Measurements from ENCODE around the gene NEURL1B. TPM values are rescaled to one million over a fixed set of nuclear protein-coding genes. Genes with fewer than 3 reads are reported as not detected.
A peak's percentile ranks its signal among the peaks of the same experiment; 100 is the strongest.

Gene NEURL1B
- total RNA-seq, 2 donors from 2014 or later: 9.9 to 12.2 TPM

DNA sequence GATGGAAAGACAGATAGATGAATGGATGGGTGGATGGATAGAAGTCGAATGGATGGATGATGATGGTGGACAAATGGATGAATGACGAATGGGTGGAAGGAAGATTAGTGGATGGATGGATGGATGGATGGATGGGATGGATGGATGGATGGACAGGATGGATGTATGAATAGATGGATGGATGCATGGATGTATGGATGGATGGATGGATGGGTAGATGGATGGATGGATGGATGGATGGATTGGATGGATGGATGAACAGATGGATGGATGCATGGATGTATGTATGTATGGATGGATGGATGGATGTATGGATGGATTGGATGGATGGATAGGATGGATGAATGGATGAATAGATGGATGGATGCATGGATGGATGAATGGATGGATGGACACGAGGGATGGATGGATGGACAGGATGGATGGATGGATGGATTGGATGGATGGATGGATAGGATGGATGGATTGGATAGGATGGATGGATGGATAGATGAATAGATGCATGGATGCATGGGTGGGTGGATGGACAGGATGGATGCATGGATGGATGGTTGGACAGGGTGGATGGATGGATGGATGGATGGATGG lies 77.6 kb downstream of the NEURL1B start:
- no peak for ATAC-seq
- no peaks in the 10 kb centered on the region for H3K9me3 ChIP-seq
- no peak overlapping the region for H3K27ac ChIP-seq
- intact Hi-C loops (cut with DNase I): loop anchor here (5.0 to 10.0 kb wide), 2 partner anchors 46 to 214 kb away; no protein-coding TSS in a partner anchor
- WGBS, 2 donors: 56 to 70% methylated on average over 3 of the region's 3 CpGs
- no peak for TF ChIP-seq POLR2A (IDR thresholded peaks at IDR 0.05)
- TF ChIP-seq, protein P1, sequence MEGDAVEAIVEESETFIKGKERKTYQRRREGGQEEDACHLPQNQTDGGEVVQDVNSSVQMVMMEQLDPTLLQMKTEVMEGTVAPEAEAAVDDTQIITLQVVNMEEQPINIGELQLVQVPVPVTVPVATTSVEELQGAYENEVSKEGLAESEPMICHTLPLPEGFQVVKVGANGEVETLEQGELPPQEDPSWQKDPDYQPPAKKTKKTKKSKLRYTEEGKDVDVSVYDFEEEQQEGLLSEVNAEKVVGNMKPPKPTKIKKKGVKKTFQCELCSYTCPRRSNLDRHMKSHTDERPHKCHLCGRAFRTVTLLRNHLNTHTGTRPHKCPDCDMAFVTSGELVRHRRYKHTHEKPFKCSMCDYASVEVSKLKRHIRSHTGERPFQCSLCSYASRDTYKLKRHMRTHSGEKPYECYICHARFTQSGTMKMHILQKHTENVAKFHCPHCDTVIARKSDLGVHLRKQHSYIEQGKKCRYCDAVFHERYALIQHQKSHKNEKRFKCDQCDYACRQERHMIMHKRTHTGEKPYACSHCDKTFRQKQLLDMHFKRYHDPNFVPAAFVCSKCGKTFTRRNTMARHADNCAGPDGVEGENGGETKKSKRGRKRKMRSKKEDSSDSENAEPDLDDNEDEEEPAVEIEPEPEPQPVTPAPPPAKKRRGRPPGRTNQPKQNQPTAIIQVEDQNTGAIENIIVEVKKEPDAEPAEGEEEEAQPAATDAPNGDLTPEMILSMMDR (IDR thresholded peaks at IDR 0.05): no peak
- no peak for DNase-seq
- no peaks in the 10 kb centered on the region for H3K36me3 ChIP-seq (replicated peaks in 1 of 2; ENCODE audit: insufficient read depth in 1 of 2, low read depth in 2 of 2)
- H3K4me3 ChIP-seq: no peak overlapping the region
- H3K4me1 ChIP-seq: peaks cover 23% of the 10 kb centered on the region
- no peaks in the 10 kb centered on the region for H3K27me3 ChIP-seq

DNA sequence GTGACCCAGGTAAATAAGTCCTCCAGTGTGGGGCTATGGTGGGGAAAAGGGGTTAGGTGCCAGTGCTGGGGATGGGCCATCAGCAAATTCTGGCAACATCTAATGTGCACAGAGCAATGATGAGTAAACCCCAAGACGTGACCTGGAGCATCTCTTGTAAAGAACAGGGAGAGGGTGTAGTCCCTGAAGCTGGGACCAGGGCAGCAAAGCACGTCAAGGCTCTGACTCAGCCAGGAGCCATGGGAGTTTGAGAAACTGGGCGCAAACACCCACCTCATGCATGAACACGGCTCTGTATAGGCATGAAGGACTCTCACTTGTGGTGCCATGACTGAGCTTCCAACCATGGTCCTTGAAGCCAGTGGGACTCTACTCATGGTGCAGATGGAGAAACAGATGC lies 78.1 kb downstream of the NEURL1B start:
- intact Hi-C loops (cut with DNase I): loop anchor here (5.0 to 10.0 kb wide), 2 partner anchors 46 to 213 kb away; no protein-coding TSS in a partner anchor
- DNase-seq (no peak), ATAC-seq (no peak)
- H3K27me3 ChIP-seq: no peaks in the 10 kb centered on the region
- H3K9me3 ChIP-seq: no peaks in the 10 kb centered on the region
- TF ChIP-seq, protein P1 (IDR thresholded peaks at IDR 0.05): no peak
- no peak for TF ChIP-seq POLR2A (IDR thresholded peaks at IDR 0.05)
- no peaks in the 10 kb centered on the region for H3K36me3 ChIP-seq (replicated peaks in 1 of 2; ENCODE audit: insufficient read depth in 1 of 2, low read depth in 2 of 2)
- H3K4me3 ChIP-seq: no peak overlapping the region
- WGBS, 2 donors: 73 to 77% methylated on average over 3 to 4 of the region's 4 CpGs
- H3K4me1 ChIP-seq: peaks cover 23% of the 10 kb centered on the region
- no peak overlapping the region for H3K27ac ChIP-seq

DNA sequence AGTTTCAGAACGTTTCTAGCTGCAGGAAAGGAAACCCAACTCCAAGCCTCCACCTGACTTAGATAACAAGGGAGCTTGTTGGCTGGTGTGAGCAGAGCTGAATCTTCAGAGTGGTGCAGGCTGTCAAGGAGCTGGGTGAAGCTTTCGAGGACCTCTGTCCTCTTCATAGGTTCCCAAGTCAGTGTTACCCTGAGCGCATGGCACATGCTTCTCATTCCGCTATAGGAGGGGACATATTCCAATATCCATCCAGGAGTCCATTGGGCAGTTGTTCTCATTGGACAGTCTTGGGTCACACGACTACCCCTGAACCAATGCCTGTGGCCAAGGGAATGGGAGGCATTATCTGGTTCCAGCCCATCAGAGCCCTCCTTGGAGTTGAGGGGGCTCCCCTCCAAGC lies 79.6 kb downstream of the NEURL1B start:
- Histone ChIP-seq H3K4me1 (peaks cover 12% of the 10 kb centered on the region), H3K9me3 (no peaks in the 10 kb centered on the region), H3K27me3 (no peaks in the 10 kb centered on the region), H3K36me3 (replicated peaks in 1 of 2; ENCODE audit: insufficient read depth in 1 of 2, low read depth in 2 of 2) (no peaks in the 10 kb centered on the region), H3K4me3 (no peak overlapping the region), H3K27ac (no peak overlapping the region)
- WGBS, 2 donors: 68 to 73% methylated on average over 5 of the region's 5 CpGs
- intact Hi-C loops (cut with DNase I): no loop called here
- TF ChIP-seq POLR2A (IDR thresholded peaks at IDR 0.05): no peak
- TF ChIP-seq, protein P1 (IDR thresholded peaks at IDR 0.05): no peak
- no peak for DNase-seq
- ATAC-seq: no peak

DNA sequence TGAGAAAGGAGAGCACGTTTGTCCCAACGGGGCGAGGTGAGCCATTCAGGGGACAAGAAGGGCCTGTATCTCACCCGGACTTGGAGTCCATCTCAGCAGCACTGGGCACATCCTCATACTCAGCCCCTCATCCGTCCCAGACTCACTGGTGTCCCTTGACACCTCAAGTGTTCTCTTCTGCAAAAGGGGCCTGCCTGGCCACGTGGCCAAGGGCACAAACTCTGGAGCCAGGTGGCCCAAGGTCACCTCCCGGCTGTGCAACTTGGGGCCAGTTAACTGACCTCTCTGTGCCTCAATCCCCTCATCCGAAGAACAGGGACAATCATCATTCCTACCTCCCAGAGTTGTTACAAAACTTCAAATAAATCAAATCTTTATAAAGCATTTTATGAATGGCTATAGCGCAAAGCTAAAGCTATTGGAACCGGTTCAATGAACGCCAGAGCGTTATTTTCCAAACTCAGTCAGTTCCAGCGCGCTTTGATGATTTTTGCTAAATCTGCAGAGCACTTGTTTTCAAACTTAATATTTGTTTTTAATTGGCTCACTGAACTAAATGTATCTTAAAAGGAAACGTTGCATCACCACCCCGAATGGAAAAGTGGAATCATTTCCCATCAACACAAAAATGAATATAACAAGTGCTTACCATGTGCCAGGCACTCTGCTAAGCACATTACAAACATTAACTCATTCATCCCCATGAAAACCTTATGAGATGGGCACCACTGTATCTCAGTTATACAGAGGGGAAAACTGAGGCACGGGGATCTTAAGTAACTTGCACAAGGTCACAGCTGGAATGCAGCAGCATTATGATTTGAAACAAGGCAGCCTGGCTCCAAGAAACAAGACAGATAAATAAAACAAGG lies 80.6 kb downstream of the NEURL1B start:
- Histone ChIP-seq H3K27ac (no peak overlapping the region), H3K4me3 (no peak overlapping the region), H3K36me3 (replicated peaks in 1 of 2; ENCODE audit: insufficient read depth in 1 of 2, low read depth in 2 of 2) (no peaks in the 10 kb centered on the region), H3K27me3 (no peaks in the 10 kb centered on the region), H3K9me3 (no peaks in the 10 kb centered on the region), H3K4me1 (peaks cover 12% of the 10 kb centered on the region)
- WGBS, 2 donors: 27 to 30% methylated on average over 16 to 17 of the region's 17 CpGs
- TF ChIP-seq, protein P1 (IDR thresholded peaks at IDR 0.05): no peak
- no peak for TF ChIP-seq POLR2A (IDR thresholded peaks at IDR 0.05)
- intact Hi-C loops (cut with DNase I): no loop called here
- DNase-seq (no peak), ATAC-seq (peak; percentile 43)

Data from body of pancreas (tissue), 4 donors.